NCI-H526 treated with DMSO at 0.1 percent for 48 hours (cell line): ENCODE measurements around the gene BRD7.

ENCODE experiments used
- DNase-seq: peaks from one replicate; lab custom pipeline; 2025; lab: John Stamatoyannopoulos, UW

Gene BRD7

DNA sequence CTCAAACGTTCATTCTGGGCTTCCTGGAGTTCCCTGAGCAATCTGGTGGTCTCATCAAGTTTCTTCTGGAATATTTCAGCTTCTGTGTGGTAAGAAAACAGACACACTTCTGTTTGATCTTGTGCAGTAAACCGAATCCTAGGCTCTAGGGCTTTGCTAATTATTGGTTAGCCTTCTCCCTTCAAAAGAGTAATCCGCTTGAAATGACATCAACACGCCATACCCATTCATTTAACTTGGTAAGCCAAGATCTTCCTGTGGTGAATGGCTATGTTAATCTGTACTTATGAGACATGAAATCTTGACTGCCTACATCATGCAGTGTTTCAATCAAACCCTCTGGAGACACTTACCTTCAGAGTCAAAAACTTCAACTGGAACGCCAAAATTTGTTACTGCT is 48.5 kb downstream of the BRD7 start:
- DNase-seq, result no peak

DNA sequence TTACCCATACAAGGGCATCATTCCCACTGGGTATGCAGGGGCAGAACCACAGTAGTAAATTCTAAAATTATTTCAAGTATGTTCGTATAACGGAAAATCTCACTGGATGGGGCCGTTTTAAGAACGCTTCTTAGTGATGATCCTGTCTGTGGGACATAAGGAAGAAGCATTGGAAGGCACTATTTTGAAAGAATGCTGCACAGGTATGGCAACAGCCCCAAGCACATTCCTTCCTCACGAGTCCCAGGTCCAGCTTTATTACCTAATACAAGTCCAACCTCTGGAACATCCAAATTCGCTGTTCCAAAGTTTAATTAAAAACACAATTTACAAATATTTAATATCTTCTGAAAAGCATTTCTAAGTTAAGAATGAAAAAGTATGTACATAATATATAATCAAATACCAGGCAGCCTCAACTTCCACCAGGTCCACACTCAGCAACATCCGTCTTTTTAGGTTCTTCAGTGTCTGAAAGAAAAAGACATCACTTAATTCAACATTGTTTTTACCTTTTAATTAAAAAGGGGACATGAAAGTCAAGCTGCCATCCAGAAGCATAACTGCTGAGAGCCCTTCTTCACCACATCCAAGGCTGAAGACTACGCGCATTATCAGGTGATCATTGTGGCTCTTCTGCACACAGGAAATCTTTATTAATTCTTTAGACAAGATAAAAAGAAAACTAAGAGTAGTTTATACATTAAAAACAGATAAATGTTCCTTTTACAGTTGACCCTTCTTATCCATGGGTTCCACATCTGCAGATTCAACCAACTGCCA is 49.8 kb downstream of the BRD7 start:
- DNase-seq, result no peak

DNA sequence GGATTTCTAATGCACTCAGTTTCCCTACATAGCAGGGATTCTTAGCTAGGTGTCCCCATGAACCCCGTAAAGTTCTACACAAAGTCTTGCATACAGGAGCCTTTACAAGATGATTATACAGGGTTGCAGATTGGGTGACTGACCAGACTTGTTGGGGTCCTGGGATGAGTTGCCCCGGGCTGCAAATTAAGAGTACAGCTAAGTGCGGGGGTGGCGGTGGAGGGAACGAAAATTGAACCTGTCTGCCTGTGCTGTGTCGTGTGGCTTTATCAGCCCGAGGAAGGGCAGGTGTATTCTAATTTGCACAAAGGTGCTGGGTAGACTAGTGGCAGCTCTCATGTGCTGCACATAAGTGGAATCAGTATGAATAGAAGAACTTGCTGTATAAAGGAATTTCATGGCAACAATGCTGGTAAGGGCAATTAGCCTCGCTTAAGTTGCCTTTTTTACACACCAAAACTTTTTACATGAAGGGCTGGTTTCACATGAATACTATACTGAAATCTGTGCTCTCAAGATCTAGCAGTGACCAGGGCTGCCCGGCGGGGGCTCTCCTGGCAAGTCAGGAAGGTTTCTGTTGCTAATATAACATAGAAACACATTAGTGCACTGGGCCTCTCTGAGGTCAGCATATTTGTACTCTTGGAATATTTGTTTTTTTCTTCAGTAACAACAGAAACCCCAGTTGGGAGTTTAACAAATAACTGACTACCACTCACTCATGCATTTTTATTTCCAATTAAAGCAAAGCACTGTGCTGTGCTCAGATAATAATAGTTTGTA is 51.7 kb downstream of the BRD7 start:
- peak; percentile 17 for DNase-seq

GRCh38 chr16:50316102-50316847 is 52.5 kb downstream of the BRD7 start:
- no peak for DNase-seq

DNA sequence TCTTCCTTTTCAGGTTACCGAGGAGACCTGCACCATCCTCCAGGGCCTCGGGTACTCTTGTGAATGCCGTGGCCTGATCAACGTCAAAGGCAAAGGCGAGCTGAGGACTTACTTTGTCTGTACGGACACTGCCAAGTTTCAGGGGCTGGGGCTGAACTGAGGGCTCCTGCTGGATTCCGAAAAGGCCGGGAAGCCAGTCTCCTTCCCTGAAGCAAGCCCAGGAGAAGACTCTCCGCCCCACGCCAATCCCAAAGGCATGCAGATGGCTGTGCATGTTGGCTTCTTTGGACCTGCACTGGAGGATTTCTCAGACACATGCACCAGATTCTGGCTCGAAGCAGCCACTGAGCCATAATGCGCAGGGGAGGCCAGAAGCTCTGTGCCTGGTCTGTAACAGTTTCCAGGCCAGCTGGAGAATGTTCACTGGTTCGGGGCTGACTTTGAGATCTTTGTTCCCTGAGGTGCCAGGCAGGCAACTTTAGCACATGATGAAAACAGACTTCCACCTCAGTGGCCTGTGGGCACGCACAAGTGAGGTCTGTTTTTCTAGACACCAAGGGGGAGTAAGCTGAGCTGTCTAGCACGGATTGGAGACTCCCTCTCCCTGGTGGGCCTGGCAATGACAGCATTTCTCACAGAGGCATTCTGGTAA is 53.3 kb downstream of the BRD7 start:
- no peak for DNase-seq

DNA sequence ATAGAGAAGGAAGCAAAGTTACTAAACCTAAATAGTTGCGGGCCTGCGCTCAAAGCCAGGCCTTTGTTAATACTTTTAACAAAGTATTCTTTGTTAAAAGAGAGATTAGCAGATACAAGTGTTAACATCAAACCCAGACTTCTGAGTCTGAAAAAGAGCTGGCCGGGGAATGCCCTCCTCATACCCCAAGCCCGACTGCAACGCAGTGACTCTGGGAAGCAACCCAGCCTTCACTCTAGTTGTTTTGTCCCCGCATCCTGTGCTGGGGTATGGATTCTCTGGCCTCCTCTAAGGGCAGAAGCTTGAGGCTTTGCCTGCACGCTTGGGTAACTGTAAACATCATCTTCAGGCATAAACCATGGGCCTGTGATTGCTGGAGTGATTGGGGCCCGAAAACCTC is 54.1 kb downstream of the BRD7 start:
- DNase-seq, result no peak

DNA sequence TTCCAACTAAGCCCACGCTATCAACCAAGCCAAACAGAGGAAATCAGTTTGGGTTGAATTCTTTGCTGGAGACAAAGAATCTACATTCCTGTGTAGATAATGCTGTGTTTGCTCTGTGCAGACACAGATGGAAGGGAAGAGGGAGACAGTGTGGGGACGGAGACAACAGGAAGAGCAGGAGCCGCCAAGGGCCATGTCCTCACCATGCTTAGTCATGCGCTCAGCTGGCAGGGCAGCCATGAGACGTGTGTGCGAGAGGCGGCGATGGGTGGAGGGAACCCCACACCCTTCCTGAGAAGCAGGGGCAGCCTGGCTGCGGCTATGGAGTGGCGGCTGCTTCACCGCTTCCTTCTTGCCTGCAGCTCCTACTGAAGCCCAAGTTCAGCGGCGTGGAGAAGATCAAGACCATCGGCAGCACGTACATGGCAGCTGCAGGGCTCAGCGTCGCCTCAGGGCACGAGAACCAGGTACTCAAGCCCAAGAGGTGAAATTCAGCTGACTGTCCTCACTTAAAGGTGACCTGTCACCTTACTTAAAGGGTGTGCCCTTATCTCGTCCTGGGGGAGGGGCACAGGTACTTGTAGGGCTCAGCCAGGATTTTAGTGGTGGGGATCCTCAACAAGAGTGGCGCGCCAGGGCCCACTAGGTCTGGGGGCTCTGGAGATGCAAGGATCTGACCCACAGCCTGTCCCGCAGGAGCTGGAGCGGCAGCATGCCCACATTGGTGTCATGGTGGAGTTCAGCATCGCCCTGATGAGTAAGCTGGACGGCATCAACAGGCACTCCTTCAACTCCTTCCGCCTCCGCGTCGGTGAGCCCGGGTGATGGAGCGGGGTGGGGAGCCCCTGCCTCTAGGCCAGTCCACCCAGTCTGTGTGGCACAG is 55.0 kb downstream of the BRD7 start:
- DNase-seq, result no peak

DNA sequence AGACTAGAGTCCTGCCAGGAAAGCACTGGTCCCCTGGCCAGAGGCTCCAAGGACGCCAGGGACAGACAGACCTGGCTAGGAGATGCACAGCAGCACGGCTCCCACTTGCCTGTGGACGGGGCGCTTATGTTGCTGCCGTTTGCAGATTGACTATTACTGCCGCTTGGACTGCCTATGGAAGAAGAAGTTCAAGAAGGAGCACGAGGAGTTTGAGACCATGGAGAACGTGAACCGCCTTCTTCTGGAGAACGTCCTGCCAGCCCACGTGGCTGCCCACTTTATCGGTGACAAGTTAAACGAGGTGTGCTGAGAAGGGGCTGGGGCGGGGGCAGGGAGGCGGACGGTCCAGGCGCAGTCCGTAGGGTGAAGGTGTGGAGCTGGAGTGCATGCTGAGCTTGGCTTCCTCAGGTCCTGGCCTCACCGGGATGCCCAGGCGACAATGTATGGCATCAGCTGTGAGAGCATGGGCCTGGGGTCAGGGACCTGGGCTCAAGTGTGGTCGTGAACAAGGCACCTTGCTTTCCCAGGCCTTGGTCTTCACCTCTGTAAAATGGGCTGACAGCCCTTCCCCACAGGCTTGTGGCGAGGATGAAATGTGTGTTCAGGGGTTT is 56.8 kb downstream of the BRD7 start:
- no peak for DNase-seq

- no peak for DNase-seq
Measured at GRCh38 chr16:50311134-50311528, 57.7 kb downstream of the BRD7 start.

- no peak for DNase-seq
Measured at GRCh38 chr16:50310308-50311133, 58.3 kb downstream of the BRD7 start.

DNA sequence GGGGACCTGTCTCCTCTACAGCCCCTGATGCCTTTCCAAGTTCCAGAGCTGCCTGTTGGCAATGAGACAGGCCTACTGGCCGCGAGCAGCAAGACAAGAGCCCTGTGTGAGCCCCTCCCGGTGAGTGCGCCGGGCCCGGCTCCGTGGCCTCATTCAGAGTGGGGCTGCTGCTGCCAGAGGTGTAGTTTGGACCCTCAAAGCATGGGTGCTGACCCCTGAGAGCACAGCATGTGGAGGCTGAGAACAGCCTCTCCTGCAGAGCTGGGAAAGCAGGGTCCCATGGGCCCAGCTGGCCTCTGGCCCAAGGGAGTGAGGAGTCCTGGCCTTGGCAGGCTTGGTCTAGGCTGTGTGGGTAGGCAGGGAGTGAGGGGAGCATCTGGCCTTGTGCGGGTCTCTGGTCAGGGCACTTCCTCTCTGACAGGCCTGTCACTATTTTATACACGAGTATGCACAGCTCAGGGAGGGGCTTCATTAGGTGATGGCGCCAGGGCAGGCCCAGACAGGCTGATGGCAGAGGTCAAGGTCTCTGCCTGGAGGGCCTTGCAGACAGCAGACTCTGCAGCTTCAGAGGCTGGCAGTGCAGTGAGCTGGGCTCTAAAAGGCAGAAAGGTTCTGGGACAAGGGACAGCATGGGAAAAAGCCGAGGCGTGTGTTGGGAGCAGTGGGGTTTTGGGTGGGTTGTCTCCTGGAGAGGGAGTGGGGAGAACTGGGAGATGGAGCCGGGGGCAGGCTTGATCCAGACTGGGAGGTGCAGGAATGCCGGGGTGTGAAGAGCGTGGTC is 59.1 kb downstream of the BRD7 start:
- no peak for DNase-seq

DNA sequence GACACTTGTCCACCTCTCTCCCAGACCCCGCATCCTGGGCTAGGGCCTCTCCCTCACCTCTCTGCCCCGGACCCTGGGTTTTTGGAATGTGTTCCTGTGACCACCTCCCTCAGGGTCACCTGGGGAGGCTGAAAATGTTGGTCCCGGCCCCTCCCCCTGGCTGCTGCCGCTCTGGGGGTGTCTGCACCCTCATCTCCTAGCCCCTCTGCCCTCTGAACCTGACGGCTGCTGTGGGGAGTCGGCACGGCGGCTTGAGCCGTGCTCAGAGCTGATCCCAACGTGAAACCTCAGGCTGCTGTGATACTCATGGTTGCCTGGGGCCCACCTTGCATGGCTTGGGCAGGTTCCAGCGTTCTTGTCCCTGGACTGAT is 59.6 kb downstream of the BRD7 start:
- no peak for DNase-seq

DNA sequence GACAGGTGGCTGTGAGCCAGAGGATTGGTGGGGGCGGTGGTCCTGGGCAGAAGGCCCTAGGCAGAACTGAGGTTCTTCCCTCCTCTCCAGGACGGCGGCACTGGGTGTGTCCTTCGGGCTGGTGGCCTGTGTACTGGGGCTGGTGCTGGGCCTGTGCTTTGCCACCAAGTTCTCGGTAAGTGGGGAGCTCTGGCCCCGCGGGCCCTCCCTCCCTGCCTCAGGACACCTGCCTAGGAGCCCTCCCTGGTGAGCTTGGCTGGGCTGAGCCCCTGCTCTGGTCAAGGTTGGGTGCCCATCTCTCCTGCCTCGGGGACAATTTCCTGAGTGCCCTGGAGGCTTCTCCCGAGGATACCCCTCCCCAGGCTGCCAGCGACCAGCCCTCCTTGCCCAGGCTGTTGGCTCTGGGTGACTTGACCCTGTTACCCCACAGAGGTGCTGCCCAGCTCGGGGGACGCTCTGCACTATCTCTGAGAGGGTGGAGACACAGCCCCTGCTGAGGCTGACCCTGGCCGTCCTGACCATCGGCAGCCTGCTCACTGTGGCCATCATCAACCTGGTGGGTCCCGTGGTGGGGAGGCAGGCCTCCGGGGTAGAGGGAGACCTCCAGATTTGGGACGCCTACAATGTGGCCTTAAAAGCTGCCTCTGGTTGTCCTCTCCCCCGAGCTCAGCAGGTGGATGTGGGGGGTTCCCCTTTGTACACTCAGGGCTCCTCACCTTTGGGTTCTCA is 60.4 kb downstream of the BRD7 start:
- no peak for DNase-seq

DNA sequence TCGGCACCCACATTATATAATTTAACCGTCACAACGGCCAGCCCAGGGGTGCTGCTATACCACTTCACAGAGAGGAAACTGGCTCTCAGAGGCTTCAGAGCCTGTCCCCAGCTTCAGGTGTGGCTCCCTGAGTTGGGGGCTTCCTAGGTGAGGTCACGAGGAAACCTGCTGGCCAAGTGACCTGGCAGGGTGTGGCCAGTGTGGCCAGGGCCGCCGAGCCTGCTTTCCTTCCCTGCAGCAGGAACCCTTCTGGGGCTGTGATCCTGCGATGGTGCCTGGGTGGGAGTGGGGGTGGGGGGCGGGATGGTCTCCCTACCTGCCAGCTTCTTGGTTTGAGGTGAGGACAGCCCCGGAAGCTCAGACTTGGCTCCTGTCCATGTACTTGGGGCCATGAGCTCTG is 62.5 kb downstream of the BRD7 start:
- DNase-seq, result no peak

GRCh38 chr16:50305441-50306061 is 63.2 kb downstream of the BRD7 start:
- DNase-seq, result no peak

DNA sequence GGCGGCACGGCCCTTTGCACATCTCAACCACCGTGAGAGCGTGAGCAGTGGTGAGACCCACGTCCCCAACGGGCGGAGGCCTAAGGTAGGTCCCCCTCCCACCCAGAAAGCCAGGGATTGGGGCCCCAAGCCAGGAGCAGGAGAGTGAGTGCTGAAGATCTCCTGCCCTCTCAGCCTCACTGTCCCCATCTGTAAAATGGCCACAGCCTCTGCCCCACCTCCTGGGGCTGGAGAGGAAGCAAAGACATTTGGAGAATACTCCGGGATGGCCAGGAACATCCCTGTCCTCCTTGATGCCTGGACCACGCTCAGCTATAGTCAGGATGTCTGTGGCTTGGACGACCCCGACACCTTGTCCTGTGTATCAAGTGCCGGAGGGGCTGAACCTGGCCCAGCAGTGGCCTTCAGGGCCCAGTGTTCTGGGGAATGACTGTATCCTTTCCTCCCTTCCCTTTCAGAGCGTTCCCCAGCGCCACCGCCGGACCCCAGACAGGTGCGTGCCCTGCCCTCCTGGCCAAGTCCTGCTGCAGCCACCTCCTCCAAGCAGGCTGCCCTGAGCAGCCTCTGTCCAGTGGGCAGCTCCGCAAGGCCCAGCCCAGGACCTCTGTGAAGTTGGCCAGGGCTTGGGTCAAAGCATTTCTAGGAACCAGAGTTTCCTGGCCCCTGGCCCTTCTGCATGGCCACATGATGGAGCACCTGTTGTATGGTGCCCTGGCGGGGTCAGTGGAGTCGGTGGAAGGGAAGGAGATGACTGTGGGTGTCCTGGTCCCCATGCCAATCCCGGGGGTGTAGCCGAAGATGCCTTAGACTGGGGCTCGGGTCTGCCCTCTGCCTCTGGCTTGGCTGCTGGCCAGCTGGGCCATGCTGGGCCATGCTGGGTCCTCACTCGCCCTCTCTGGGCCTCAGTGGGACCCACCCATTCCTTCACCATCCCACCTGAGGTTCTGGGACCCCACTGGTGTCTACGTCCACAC is 64.0 kb downstream of the BRD7 start:
- DNase-seq, result no peak
